H9 (cell line): ENCODE data around the gene ZSWIM3. TPM values are rescaled to one million over a fixed set of nuclear protein-coding genes. Genes with fewer than 3 reads are reported as not detected.

Experiments
- DNase-seq: peaks from one replicate; pipeline ENCODE4 v3.0.0-alpha.2; 2017
- H2AFZ ChIP-seq: one replicate; pipeline ENCODE4 v1.6.1; 2013; ENCODE audit warnings: mild to moderate bottlenecking, low read length, control low read depth, moderate library complexity
- H2AK5ac ChIP-seq: 2 replicates; pipeline ENCODE4 v1.6.1; 2013; ENCODE audit warnings: low read length, control low read depth, mixed read lengths; ENCODE audit not compliant: insufficient read length
- H2BK120ac ChIP-seq: one replicate; pipeline ENCODE4 v1.6.1; 2013; ENCODE audit warnings: low read depth, mild to moderate bottlenecking, low read length, control low read depth, inconsistent platforms; ENCODE audit not compliant: poor library complexity, severe bottlenecking
- H2BK12ac ChIP-seq: 2 replicates; pipeline ENCODE4 v1.6.1; 2013; ENCODE audit warnings: low read length, control low read depth, mixed read lengths, low read depth; ENCODE audit not compliant: insufficient read length
- H2BK15ac ChIP-seq: 2 replicates; pipeline ENCODE4 v1.6.1; 2013; ENCODE audit warnings: low read depth, low read length, control low read depth
- H2BK20ac ChIP-seq: one replicate; pipeline ENCODE4 v1.6.1; 2013; ENCODE audit warnings: low read depth, mild to moderate bottlenecking, low read length, control low read depth, inconsistent platforms; ENCODE audit not compliant: poor library complexity, severe bottlenecking
- H2BK5ac ChIP-seq: 2 replicates; pipeline ENCODE4 v1.6.1; 2013; ENCODE audit warnings: low read length, control low read depth, mixed read lengths; ENCODE audit not compliant: insufficient read length
- H3K14ac ChIP-seq: 2 replicates; pipeline ENCODE4 v1.6.1; 2013; ENCODE audit warnings: low read length, control low read depth; ENCODE audit not compliant: insufficient read depth
- H3K18ac ChIP-seq: 2 replicates; pipeline ENCODE4 v1.6.1; 2013; ENCODE audit warnings: low read depth, mild to moderate bottlenecking, mixed read lengths, low read length, control low read depth; ENCODE audit not compliant: insufficient read length
- H3K23ac ChIP-seq: 2 replicates; pipeline ENCODE4 v1.6.1; 2013; ENCODE audit warnings: low read length, control low read depth, mixed read lengths, low read depth; ENCODE audit not compliant: insufficient read length
- H3K23me2 ChIP-seq: 2 replicates; pipeline ENCODE4 v1.6.1; 2013; ENCODE audit warnings: low read depth, mild to moderate bottlenecking, mixed read lengths, low read length, control low read depth; ENCODE audit not compliant: insufficient read length, poor library complexity, severe bottlenecking
- H3K27ac ChIP-seq: 2 replicates; pipeline ENCODE4 v1.5.1; 2013; ENCODE audit warnings: low read length, control low read depth, mixed read lengths, low read depth; ENCODE audit not compliant: insufficient read length
- H3K27me3 ChIP-seq: 2 replicates; pipeline ENCODE4 v1.6.1; 2013; ENCODE audit warnings: low read length, control low read depth, inconsistent platforms; ENCODE audit not compliant: insufficient read depth
- H3K4ac ChIP-seq: 2 replicates; pipeline ENCODE4 v1.6.1; 2013; ENCODE audit warnings: low read depth, mild to moderate bottlenecking, control low read depth, inconsistent platforms, low read length, moderate library complexity
- H3K4me1 ChIP-seq: 2 replicates; pipeline ENCODE4 v1.6.1; 2013; ENCODE audit warnings: low read length, control low read depth, inconsistent platforms; ENCODE audit not compliant: insufficient read depth
- H3K4me2 ChIP-seq: 2 replicates; pipeline ENCODE4 v1.6.1; 2013; ENCODE audit warnings: low read length, control low read depth, mixed read lengths; ENCODE audit not compliant: insufficient read length, insufficient read depth
- H3K56ac ChIP-seq: 2 replicates; pipeline ENCODE4 v1.6.1; 2013; ENCODE audit warnings: low read depth, mild to moderate bottlenecking, mixed read lengths, low read length, control low read depth; ENCODE audit not compliant: insufficient read length
- H3K79me1 ChIP-seq: 2 replicates; pipeline ENCODE4 v1.6.1; 2013; ENCODE audit warnings: low read depth, mild to moderate bottlenecking, moderate library complexity, low read length, control low read depth, inconsistent platforms; ENCODE audit not compliant: insufficient read depth, poor library complexity, severe bottlenecking
- H3K79me2 ChIP-seq: 2 replicates; pipeline ENCODE4 v1.6.1; 2013; ENCODE audit warnings: low read length, control low read depth, inconsistent platforms; ENCODE audit not compliant: insufficient read depth
- H3K9ac ChIP-seq: 2 replicates; pipeline ENCODE4 v1.6.1; 2013; ENCODE audit warnings: low read length, control low read depth, mixed read lengths; ENCODE audit not compliant: insufficient read length; ENCODE audit errors: extremely low read depth
- H3K9me3 ChIP-seq: one replicate; pipeline ENCODE4 v1.6.1; 2013; ENCODE audit warnings: low read depth, low read length, inconsistent platforms; ENCODE audit not compliant: control insufficient read depth
- H3T11ph ChIP-seq: one replicate; pipeline ENCODE4 v1.6.1; 2013; ENCODE audit warnings: mild to moderate bottlenecking, low read length, control low read depth, inconsistent platforms
- H4K20me1 ChIP-seq: one replicate; pipeline ENCODE4 v1.6.1; 2013; ENCODE audit not compliant: control insufficient read depth, insufficient read length, insufficient read depth
- H4K5ac ChIP-seq: 2 replicates; pipeline ENCODE4 v1.6.1; 2013; ENCODE audit warnings: low read depth, mild to moderate bottlenecking, mixed read lengths, low read length, control low read depth; ENCODE audit not compliant: insufficient read length
- H4K8ac ChIP-seq: replicated peaks from 2 replicates; pipeline ENCODE4 v1.6.1; 2013; ENCODE audit warnings: low read length, control low read depth, mixed read lengths, low read depth; ENCODE audit not compliant: insufficient read length
- H4K91ac ChIP-seq: 2 replicates; pipeline ENCODE4 v1.6.1; 2013; ENCODE audit warnings: low read depth, mild to moderate bottlenecking, moderate library complexity, mixed read lengths, low read length, control low read depth; ENCODE audit not compliant: insufficient read length
- H3K27ac Mint-ChIP-seq, 3 experiments: 2 replicates in 2 of 3; 3 replicates in 1 of 3; pipeline ENCODE4 v1.8.0; 2020 to 2021; ENCODE audit warnings: mixed read lengths in 3 of 3, mild to moderate bottlenecking in 1 of 3, moderate library complexity in 1 of 3
- H3K27me3 Mint-ChIP-seq: 2 replicates; pipeline ENCODE4 v1.8.0; 2021; ENCODE audit warnings: low read depth, mild to moderate bottlenecking, moderate library complexity, mixed read lengths
- H3K36me3 Mint-ChIP-seq, 3 experiments: 2 replicates in 2 of 3; 3 replicates in 1 of 3; pipeline ENCODE4 v1.8.0; 2020 to 2021; ENCODE audit warnings: low read depth in 3 of 3, mixed read lengths in 3 of 3; ENCODE audit not compliant: insufficient read depth in 1 of 3
- H3K4me1 Mint-ChIP-seq, 2 experiments: 2 replicates each; pipeline ENCODE4 v1.8.0; 2020; ENCODE audit warnings: mixed read lengths in 2 of 2
- H3K4me3 Mint-ChIP-seq, 2 experiments: 2 replicates in 1 of 2; 3 replicates in 1 of 2; pipeline ENCODE4 v1.8.0; 2020 to 2021; ENCODE audit warnings: mild to moderate bottlenecking in 2 of 2, mixed read lengths in 2 of 2, moderate library complexity in 1 of 2
- H3K9me3 Mint-ChIP-seq, 2 experiments: 2 replicates in 1 of 2; 3 replicates in 1 of 2; pipeline ENCODE4 v1.8.0; 2020; ENCODE audit warnings: mild to moderate bottlenecking in 2 of 2, mixed read lengths in 2 of 2, moderate library complexity in 1 of 2
- CTCF ChIP-seq: fragments of 200-600 bp; sonication (generic); conservative IDR thresholded peaks from 3 replicates; pipeline ENCODE4 v1.8.0; 2021; ENCODE audit warnings: antibody characterized with exemption, mild to moderate bottlenecking
- WGBS: extraction: QIAGEN DNeasy Blood & Tissue Kit; methylation state at CpG from one replicate; pipeline ENCODE4 v1.1.7; 2013; ENCODE audit warnings: missing lambda C conversion rate, low lambda C conversion rate, mixed read lengths; ENCODE audit not compliant: insufficient read length; ENCODE audit errors: extremely low coverage; 5-methylcytosine and 5-hydroxymethylcytosine counted together
- total RNA-seq: library from RNA; stranded (reverse); gene quantifications from 2 replicates; pipeline ENCODE4 v1.2.1, GENCODE V29; 2021

The ZSWIM3 gene
- total RNA-seq, 1 experiment from 2014 or later = 8.0 TPM

DNA sequence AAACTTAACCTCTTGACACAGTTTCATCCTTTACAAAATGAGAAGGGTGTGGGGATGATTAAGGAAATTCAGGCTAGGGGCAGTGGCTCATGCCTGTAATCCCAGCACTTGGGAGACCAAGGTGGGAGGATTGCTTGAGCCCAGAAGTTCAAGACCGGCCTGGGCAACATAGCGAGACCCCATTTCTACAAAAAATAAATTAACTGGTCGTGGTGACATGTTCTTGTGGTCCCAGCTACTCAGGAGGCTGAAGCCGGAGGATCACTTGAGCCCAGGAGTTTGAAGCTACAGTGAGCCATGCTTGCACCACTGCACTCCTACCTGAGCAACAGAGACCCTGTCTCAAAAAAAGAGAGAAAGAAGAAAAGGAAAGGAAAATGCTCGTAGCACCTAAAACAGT is 9.0 kb downstream of the ZSWIM3 start:
- H3K4me2 ChIP-seq = no peak overlapping the region
- no peak overlapping the region for H3T11ph ChIP-seq
- Mint-ChIP-seq H3K36me3 (peaks cover 0 to 4% (median 0%) of the 10 kb centered on the region in 3 experiments; a peak in 1 of 7 replicates), H3K27ac (no peak overlapping the region; a peak in 1 of 7 replicates), H3K4me3 (no peak overlapping the region), H3K27me3 (no peaks in the 10 kb centered on the region), H3K4me1 (no peaks in the 10 kb centered on the region), H3K9me3 (no peaks in the 10 kb centered on the region)
- H3K79me2 ChIP-seq = no peaks in the 10 kb centered on the region
- H2BK120ac ChIP-seq = no peak overlapping the region
- H3K56ac ChIP-seq = no peak overlapping the region
- no peak overlapping the region for H4K5ac ChIP-seq
- H3K4ac ChIP-seq = no peak overlapping the region
- H3K9me3 ChIP-seq = no peaks in the 10 kb centered on the region
- no peak overlapping the region for H4K8ac ChIP-seq
- H2BK15ac ChIP-seq = no peak overlapping the region
- no peak overlapping the region for H3K27ac ChIP-seq
- no peak overlapping the region for H2BK5ac ChIP-seq
- no peak overlapping the region for H2AK5ac ChIP-seq
- TF ChIP-seq CTCF = no peak
- H2BK12ac ChIP-seq = no peak overlapping the region
- H3K27me3 ChIP-seq = no peaks in the 10 kb centered on the region
- H3K4me1 ChIP-seq = no peaks in the 10 kb centered on the region
- H4K91ac ChIP-seq = no peak overlapping the region
- WGBS = no CpG with 5 or more reads among the region's 5 CpGs
- DNase-seq = no peak
- no peak overlapping the region for H3K14ac ChIP-seq
- no peaks in the 10 kb centered on the region for H3K79me1 ChIP-seq
- H4K20me1 ChIP-seq = no peaks in the 10 kb centered on the region
- no peak overlapping the region for H3K23ac ChIP-seq
- H2AFZ ChIP-seq = no peak overlapping the region
- no peak overlapping the region for H3K9ac ChIP-seq
- no peak overlapping the region for H3K18ac ChIP-seq
- no peak overlapping the region for H2BK20ac ChIP-seq
- no peaks in the 10 kb centered on the region for H3K23me2 ChIP-seq
